Activated gamma-delta T cell treated with anti-CD3 and anti-CD28 coated beads, Interleukin-2, amount 50 U/mL, for 16 hours (primary cell): ENCODE data around the gene NAIF1.
"Not testable (repeated sequence)": the region's sequence is repeated elsewhere in the genome, so short reads cannot be mapped to it uniquely, and the experiment has no call there.

Experiments used
- DNase-seq: peaks from one replicate; pipeline ENCODE4 v3.0.0-alpha.2; 2020; ENCODE audit warnings: low read depth

Gene NAIF1, protein sequence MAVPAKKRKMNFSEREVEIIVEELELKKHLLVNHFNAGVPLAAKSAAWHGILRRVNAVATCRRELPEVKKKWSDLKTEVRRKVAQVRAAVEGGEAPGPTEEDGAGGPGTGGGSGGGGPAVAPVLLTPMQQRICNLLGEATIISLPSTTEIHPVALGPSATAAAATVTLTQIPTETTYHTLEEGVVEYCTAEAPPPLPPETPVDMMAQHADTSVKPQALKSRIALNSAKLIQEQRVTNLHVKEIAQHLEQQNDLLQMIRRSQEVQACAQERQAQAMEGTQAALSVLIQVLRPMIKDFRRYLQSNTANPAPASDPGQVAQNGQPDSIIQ

DNA sequence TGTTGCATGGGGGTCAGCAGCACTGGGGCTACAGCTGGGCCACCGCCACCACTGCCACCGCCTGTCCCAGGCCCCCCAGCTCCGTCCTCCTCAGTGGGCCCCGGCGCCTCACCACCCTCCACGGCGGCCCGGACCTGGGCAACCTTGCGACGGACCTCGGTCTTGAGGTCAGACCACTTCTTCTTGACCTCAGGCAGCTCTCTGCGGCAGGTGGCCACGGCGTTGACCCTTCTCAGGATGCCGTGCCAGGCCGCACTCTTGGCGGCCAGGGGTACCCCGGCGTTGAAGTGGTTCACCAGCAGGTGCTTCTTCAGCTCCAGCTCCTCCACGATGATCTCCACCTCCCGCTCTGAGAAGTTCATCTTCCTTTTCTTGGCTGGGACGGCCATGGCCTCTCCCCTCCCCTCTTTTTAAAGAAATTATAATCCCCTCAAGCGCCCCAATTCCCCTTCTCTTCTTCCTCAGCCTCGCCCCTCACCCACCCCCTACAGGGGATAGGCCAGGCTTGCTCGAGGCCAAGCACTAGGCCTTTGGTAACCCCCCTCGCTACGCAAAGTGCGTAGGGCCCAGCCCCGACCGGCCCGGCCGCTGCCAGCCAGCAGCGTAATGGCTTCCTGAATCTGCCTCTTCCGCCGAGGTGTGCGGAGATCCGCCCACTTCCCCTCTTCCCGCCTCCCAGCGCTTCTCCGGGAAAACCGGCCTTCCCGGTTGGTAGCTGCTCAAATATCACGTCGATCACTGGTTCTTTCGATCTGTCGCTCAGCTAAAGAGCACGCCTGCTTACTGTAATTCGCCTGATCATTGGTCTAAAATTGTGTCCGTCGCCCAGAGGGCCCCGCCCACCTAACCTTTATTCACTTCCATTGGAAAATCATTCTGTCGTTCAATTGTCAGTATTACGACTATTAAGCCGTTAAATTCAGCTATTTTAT, at the start of gene NAIF1:
Gene NAIF1, minus strand, starts transcription at position 608 of the 932 bp plus-strand sequence. Its CDS starts 219 bp downstream, at position 389.
- peak; percentile 94 for DNase-seq

DNA sequence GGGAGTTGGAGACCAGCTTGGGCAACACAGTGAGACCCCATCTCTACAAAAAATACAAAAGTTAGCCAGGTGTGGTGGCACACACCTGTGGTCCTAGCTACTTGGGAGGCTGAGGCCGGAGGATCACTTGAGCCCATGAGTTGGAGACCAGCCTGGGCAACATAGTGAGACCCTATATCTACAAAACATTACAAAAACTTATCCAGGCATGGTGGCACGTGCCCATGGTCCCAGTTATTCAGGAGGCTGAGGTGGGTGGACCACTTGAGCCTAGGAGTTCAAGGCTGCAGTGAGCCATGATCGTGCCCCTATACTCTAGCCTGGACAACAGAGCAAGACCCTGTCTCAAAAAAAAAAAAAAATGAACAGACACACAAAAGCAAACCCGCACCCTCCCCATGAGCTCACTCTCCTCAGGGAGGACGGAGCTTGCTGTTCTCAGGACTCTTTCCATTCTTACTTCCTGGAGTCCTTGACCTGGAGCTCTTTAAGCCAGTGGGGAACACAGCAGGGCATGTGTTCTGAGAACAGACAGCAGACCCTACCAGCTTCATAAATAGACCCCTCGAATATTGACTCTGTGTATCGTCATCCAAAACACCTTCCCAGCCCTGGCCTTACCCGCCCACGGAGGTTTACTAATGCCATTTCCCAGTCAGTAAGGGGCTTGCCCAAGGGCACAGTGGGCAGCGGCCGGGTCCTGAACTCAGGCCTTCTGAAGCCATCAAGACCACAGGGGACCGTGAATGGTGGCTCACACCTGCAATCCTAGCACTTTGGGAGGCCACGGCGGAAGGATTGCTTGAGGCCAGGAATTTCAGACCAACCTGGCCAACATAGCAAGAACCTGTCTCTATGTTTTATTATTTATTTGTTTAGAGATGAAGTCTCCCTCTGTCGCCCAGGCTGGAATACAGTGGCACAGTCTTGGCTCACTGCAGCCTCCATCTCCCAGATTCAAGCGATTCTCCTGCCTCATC, 49.3 kb upstream of the NAIF1 start:
- DNase-seq: no peak

DNA sequence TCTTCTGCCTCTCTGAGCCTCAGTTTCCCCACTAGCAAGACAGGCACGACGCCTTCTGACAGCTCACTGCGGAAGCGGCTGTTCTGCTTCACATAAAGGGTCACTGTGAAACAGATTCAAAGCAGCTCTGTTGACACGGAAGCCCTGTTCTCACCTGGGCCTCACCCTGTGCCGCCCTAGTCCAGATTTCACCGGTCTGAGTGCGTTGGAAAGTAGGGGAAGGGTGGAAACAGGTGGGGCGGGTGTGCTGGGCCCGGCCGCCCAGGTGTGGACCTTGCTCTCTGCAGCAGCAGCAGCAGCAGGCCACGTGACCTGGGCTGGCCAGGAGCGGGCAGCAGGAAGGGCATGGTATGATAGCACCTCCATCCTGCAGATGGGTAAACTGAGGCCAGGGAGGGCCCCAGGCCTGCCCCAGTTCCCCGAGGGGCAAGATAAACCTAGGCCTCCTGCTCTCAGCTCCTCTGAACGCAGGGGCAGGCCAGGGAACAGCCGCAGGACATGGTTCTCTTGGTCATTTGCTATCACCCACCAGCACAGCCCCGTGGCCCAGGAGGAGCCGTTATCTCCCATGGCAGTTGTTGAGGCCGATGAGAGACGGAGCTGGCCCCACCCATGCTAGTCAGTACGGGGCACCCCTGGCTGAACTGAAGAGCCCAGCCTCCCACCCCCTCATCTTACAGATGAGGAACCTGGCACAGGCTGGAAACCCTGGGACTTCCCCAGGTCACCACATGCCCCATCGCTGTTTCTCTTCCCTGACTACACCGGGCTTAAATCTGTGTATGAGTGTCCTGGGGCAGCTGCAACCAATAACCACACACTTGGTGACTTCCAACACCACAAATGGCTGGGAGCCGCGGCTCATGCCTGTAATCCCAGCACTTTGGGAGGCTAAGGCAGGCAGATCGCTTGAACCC, 48.3 kb upstream of the NAIF1 start:
- no peak for DNase-seq

DNA sequence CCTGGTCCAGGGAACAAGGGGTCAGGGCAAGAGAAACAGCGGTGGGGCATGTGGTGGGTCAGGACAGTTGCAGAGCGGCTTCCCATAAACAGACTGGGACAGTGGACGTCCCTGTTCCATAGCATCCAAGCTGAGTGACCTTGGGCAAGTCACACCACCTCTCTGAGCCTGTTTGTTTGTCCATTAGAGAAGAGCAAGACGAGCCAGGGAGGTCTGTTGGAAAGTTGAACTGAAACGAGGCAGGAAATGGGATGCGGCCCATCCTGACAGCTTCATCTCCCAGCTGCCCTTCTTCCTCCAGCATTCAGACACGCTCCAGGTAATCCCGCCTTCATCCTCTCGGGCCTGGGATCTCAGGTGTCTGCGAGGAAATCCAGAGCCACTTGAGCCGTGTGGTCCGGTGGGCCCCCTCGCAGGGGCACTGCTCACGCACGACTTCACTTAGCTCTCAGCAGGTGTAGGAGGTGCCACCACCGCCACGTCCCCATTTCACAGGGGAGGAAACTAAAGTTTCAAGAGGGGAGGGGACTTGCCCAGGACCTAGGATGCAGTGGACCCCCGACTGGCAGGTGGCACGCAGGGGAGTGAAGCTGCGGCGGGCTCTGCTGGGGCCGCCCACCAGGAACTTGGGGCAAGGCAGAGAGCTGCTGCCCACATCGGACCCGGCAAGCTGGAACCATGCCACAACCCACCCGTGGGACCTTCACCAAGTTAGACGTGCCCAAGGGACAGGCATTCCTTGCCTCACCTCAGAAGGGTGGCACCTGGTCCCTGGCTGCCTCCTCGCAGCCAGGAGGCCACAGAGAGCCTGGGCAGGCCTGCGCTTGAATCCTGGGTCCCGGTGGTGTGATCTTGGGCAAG, 47.4 kb upstream of the NAIF1 start:
- DNase-seq: no peak

DNA sequence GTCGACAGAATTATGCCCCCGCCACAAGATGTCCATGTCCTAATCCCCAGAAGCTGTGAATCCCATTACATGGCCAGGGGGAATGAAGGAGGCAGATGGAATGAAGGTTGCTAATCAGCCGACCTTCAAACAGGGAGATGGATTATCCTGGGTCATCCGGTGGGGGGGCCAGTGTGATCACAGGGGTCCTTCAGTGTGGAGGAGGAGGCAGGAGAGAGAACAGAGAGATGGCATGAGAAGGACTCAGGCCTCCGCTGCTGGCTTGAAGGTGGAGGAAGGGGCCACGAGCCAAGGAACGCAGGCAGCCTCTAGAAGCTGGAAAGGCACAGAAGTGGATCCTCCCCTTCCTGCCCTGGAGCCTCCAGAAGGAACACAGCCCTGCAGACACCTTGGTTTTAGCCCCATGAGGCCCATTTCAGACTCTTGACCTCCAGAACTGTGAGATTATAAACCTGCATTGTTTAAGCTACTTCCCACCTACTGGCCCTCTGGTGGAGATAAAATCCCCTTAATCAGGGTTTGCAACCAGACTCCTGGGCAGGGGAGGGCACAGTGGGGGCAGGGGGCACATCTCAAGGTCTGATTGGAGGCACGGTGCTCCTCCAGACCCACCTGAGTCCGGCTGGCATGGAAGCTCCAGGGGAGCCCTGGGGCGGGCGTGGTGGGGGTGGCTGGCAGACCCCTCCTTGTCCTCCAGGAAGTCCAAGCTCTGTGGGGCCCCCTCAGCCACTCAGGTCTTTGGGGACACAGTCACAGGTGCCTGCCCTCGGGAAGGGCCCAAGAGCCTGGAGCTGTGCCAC, 46.6 kb upstream of the NAIF1 start:
- DNase-seq: no peak

DNA sequence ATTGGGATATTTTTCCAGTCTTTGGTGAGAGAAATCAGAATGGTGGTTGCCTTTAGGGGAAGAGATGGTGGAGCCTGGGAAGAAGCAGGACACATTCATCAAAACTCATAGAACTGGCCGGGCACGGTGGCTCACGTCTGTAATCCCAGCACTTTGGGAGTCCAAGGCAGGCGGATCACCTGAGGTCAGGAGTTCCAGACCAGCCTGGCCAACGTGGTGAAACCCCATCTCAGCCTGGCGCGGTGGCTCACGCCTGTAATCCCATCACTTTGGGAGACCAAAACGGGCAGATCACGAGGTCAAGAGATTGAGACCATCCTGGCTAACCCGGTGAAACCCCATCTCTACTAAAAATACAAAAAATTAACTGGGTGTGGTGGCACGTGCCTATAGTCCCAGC, 44.6 kb upstream of the NAIF1 start:
- DNase-seq: not testable (repeated sequence)

DNA sequence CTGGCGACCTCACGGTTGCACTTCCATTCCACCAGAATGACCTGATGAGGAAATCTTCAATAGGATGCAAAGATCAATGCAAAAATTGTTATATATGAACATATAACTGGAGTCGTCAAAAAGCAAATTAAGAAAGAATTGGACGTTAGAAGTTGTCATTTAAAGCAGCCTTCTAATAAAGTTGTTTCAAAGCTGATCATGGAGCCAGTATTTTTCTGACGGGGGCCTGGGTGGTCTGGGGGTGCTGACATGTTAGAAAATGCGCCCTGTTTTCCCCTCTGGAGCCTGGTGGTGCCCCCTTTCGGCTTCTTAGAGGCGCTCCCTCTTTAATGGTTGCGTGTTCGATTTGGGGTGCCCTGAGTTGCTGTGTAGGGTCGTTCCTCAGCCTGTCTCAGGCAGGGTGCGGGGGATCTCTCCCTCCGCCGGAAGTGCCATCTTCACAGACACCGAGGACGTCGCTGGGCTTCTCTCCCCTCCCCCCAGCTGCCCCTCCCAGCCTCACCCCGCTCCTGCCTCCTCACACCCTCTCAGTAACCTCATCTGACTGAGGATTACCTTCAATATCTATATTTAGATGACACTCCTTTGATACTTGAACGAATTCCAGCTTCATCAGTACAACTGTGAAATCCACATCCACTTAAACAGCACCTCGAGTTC, 42.1 kb upstream of the NAIF1 start:
- DNase-seq: no peak

DNA sequence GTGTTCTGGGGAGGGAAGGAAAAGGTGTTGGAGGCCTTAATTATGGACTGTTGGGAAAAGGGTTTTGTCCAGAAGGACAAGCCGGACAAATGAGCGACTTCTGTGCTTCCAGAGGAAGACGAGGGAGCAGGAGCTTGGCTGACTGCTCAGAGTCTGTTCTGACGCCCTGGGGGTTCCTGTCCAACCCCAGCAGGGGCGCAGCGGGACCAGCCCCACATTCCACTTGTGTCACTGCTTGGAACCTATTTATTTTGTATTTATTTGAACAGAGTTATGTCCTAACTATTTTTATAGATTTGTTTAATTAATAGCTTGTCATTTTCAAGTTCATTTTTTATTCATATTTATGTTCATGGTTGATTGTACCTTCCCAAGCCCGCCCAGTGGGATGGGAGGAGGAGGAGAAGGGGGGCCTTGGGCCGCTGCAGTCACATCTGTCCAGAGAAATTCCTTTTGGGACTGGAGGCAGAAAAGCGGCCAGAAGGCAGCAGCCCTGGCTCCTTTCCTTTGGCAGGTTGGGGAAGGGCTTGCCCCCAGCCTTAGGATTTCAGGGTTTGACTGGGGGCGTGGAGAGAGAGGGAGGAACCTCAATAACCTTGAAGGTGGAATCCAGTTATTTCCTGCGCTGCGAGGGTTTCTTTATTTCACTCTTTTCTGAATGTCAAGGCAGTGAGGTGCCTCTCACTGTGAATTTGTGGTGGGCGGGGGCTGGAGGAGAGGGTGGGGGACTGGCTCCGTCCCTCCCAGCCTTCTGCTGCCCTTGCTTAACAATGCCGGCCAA, 41.3 kb upstream of the NAIF1 start:
- DNase-seq: no peak

DNA sequence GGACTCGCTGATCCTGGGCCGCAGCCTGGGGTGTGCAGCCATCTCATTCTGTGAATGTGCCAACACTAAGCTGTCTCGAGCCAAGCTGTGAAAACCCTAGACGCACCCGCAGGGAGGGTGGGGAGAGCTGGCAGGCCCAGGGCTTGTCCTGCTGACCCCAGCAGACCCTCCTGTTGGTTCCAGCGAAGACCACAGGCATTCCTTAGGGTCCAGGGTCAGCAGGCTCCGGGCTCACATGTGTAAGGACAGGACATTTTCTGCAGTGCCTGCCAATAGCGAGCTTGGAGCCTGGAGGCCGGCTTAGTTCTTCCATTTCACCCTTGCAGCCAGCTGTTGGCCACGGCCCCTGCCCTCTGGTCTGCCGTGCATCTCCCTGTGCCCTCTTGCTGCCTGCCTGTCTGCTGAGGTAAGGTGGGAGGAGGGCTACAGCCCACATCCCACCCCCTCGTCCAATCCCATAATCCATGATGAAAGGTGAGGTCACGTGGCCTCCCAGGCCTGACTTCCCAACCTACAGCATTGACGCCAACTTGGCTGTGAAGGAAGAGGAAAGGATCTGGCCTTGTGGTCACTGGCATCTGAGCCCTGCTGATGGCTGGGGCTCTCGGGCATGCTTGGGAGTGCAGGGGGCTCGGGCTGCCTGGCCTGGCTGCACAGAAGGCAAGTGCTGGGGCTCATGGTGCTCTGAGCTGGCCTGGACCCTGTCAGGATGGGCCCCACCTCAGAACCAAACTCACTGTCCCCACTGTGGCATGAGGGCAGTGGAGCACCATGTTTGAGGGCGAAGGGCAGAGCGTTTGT, 40.5 kb upstream of the NAIF1 start:
- no peak for DNase-seq

DNA sequence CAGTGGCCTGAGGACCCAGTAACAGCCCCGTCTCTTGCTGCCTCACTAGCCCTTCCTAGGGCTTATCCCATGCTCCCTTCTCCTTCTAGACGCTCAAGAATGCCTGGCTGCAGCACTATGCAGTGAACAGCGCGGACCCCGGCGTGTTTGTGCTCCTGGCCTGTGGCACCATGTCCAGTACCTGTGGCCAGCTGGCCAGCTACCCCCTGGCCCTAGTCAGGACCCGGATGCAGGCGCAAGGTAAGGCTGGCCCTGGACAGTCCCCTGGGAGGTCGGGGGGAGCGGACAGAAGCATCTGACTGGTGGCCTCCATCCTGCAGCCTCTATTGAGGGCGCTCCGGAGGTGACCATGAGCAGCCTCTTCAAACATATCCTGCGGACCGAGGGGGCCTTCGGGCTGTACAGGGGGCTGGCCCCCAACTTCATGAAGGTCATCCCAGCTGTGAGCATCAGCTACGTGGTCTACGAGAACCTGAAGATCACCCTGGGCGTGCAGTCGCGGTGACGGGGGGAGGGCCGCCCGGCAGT, 39.9 kb upstream of the NAIF1 start:
- no peak for DNase-seq

DNA sequence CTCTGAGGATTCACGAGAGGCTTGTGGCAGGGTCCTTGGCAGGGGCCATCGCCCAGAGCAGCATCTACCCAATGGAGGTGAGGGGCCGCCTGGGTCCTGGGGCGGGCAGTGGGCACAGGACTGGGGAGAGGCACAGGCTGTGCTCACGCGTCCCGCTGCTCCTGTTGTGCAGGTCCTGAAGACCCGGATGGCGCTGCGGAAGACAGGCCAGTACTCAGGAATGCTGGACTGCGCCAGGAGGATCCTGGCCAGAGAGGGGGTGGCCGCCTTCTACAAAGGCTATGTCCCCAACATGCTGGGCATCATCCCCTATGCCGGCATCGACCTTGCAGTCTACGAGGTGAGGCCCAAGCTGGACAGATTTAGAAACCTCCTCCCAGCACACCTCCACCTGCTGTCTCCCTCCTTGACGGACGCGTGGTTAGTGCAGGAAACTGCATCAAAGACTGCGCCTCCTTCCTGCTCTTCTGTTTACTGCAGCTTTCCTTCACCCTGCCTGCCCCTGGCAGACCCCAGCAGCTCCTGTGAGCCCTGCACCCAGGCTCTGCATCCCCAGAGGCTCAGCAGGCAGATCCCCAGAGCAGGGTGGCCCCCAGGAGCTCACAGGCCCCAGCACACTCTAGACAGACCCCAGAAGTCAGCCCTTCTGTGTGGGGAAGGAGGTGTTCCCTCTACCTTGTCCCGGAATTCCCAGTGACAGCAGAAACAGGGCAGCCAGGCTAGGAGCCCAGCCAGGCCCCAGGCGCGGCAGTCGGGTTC, 39.2 kb upstream of the NAIF1 start:
- DNase-seq: no peak

DNA sequence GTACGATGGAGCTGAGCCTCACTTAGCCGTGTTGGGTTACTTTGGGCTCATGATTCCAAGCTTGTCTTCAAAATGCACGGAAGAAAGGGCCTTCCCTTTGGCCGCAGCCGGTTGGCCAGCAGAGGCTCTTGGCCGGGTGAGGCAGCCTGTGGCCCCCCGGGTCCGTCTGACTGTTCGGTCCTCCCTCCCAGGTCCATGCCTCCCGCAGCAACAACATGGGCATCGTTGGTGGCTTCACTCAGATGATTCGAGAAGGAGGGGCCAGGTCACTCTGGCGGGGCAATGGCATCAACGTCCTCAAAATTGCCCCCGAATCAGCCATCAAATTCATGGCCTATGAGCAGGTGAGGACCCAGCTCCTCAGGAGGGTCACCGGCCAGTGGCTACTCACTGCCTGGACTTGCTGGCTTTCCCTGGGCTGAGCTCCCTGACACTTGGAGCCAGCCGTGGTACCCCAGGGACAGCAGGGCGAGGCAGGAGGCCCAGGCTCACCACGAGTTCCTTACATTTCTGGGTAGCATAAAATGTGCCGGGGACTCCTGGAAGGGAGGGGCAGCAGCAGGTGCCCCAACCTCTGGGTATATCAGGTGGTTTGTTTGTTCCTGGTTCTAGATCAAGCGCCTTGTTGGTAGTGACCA, 38.5 kb upstream of the NAIF1 start:
- no peak for DNase-seq

DNA sequence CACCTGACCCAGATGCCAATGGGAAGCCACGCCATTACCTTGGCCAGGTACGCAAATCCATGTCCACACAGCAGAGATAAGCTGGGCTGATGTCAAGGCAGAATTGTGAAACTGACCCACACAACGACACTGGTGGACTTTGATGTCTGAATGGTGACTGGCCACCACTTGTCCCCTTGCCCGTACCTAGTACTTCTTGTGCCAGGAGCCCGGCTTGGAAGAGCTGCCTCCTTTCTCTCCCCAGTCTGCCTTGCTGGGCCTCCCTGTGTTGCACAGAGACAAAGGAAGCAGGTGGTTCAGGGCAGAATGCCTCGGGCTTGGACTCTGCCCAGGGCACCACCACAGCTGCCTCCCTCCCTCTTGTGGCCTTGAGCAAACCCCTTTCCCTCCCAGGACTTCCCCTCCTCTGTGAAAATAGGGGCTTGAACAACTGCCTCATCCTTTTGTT, 37.1 kb upstream of the NAIF1 start:
- DNase-seq: no peak

DNA sequence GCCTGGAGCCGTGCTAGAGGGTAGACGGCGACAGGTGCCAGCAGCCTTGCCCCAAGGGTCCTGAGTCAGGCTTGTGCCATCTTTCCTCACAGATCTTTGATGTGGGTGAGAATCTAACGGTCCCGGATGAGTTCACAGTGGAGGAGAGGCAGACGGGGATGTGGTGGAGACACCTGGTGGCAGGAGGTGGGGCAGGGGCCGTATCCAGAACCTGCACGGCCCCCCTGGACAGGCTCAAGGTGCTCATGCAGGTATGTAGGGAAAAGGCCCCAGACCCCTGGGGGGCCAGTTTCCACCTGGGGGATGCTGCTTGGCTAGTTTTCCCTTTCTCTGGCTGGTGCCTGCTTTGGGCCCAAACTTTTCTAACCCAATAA, 36.5 kb upstream of the NAIF1 start:
- no peak for DNase-seq

DNA sequence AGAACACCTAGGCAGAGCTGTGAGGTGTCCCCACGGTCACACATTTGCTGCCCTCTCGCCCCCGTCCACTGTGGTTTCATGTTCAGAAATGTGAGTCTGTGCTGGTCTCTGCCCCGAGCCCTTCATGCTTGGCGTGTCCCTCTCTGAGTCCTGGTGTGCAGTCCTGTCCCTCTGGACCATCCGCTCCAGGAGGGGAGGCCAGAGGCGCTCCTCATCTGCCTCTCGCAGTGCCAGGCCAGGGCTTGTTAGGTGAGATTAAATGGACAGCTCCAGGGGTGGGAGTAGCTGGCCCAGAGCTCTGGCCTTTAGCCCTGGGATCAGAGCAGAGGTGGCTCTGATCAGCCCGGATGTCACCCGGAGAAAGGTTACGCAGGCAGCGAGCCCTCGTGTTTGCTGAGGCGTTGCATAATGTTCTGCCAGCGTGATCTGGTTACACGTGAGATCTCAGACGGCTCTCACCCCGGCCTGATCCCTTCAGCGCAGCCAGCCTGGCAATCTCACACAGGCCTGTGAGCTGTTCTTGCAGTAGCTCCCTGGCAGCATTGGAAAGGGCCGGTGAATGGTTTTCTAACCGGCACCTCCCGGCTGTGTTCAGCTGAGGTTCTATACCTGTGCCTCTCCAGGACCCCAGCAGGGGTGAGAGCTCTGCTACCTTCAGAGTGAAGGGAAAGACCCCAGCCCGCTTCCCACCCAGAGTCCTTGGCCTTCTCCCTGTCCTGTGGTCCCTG, 35.9 kb upstream of the NAIF1 start:
- DNase-seq: no peak
